RWPE1 (cell line): ENCODE data around the gene PPIB.
"Not testable (repeated sequence)": the region's sequence is repeated elsewhere in the genome, so short reads cannot be mapped to it uniquely, and the experiment has no call there.

ENCODE experiments used
- CTCF ChIA-PET: fragments of 350-600 bp; sonication (Branson Sonifier 250); formaldehyde crosslinking; extraction: SDS; loops from one replicate; lab custom pipeline; 2021; lab: Yijun Ruan, JAX
- POLR2A ChIA-PET: fragments of 400-600 bp; formaldehyde crosslinking; extraction: SDS; loops from one replicate; lab custom pipeline; 2020; ENCODE audit warnings: antibody characterized with exemption; ENCODE audit not compliant: low non-redundant PET; lab: Yijun Ruan, JAX
- DNase-seq: peaks from one replicate; pipeline ENCODE4 v3.0.0; 2012; ENCODE audit warnings: low spot score
- H3K27ac ChIP-seq: fragments of 450-650 bp; 2 replicates; pipeline ENCODE4 v1.5.1; 2017
- CTCF ChIP-seq: fragments of 450-650 bp; conservative IDR thresholded peaks from 2 replicates; pipeline ENCODE4 v1.5.1; 2017; ENCODE audit warnings: low read depth, mild to moderate bottlenecking

PPIB gene

GRCh38 chr15:64125978-64126377 lies 36.8 kb downstream of the PPIB start:
- ChIA-PET CTCF (interaction anchor here (1.0 kb wide), 1 partner anchor 27 kb away, joined by 6 read pairs; no protein-coding TSS in a partner anchor), POLR2A (interaction anchor here (0.5 kb wide), 1 partner anchor 27 kb away, joined by 3 read pairs; no protein-coding TSS in a partner anchor)
- no peak overlapping the region for H3K27ac ChIP-seq
- TF ChIP-seq CTCF: no peak
- DNase-seq: no peak

- ChIA-PET POLR2A (no interaction called here), CTCF (interaction anchor here (0.6 to 1.0 kb wide), 2 partner anchors 8 to 10 kb away, joined by 3 to 8 read pairs; no protein-coding TSS in a partner anchor)
- no peak overlapping the region for H3K27ac ChIP-seq
- DNase-seq: no peak
- no peak for TF ChIP-seq CTCF
These were observed 39.9 kb downstream of the PPIB start for GRCh38 chr15:64122936-64123351.

GRCh38 chr15:64122444-64122843 lies 40.4 kb downstream of the PPIB start:
- TF ChIP-seq CTCF: no peak
- CTCF ChIA-PET: interaction anchor here (1.0 kb wide), 1 partner anchor 9 kb away, joined by 3 read pairs; no protein-coding TSS in a partner anchor
- no peak for DNase-seq
- POLR2A ChIA-PET: no interaction called here
- H3K27ac ChIP-seq: no peak overlapping the region

GRCh38 chr15:64121614-64122013 lies 41.2 kb downstream of the PPIB start:
- no peak for TF ChIP-seq CTCF
- ChIA-PET CTCF (no interaction called here), POLR2A (no interaction called here)
- no peak overlapping the region for H3K27ac ChIP-seq
- DNase-seq: no peak

- CTCF ChIA-PET, POLR2A ChIA-PET, DNase-seq, H3K27ac ChIP-seq: not testable (repeated sequence)
These were observed 42.5 kb downstream of the PPIB start for GRCh38 chr15:64120322-64120721.

- no peak for TF ChIP-seq CTCF
- DNase-seq: no peak
- H3K27ac ChIP-seq: no peak overlapping the region
- POLR2A ChIA-PET: no interaction called here
- CTCF ChIA-PET: interaction anchor here (1.1 kb wide), 1 partner anchor 13 kb away, joined by 3 read pairs; no protein-coding TSS in a partner anchor
These were observed 44.9 kb downstream of the PPIB start for GRCh38 chr15:64117759-64118487.

GRCh38 chr15:64112904-64113303 lies 49.9 kb downstream of the PPIB start:
- POLR2A ChIA-PET: no interaction called here
- CTCF ChIA-PET: interaction anchor here (0.7 kb wide), 1 partner anchor 10 kb away, joined by 8 read pairs; no protein-coding TSS in a partner anchor
- DNase-seq: no peak
- no peak overlapping the region for H3K27ac ChIP-seq
- TF ChIP-seq CTCF: no peak
